CD14-positive monocyte (primary cell): ENCODE results near the gene ST3GAL5. TPM values are rescaled to one million over a fixed set of nuclear protein-coding genes. Genes with fewer than 3 reads are reported as not detected.
A peak's percentile ranks its signal among the peaks of the same experiment; 100 is the strongest.

Experiments
- DNase-seq, 3 donors: peaks; one replicate each; pipeline ENCODE4 v3.0.0-alpha.2; 2011 to 2022
- H2AFZ ChIP-seq: 2 replicates; pipeline ENCODE4 v1.6.0; 2012; ENCODE audit warnings: mild to moderate bottlenecking, low read depth, low read length, inconsistent platforms; ENCODE audit not compliant: insufficient read depth, poor library complexity, severe bottlenecking
- H3K27ac ChIP-seq, 2 donors: 1 replicate in 1 of 2; 2 replicates in 1 of 2; pipeline ENCODE4 v1.5.1; 2012 to 2013; ENCODE audit warnings: low read length in 2 of 2, control low read depth in 1 of 2, inconsistent platforms in 1 of 2, low read depth in 1 of 2, mild to moderate bottlenecking in 1 of 2
- H3K27me3 ChIP-seq, 2 donors: one replicate each; pipeline versions ENCODE4 v1.6.0 to v1.6.1; 2011 to 2013; ENCODE audit warnings: low read length in 2 of 2; ENCODE audit not compliant: control insufficient read depth in 2 of 2, insufficient read depth in 2 of 2
- H3K36me3 ChIP-seq, 2 donors: replicated peaks in 1 of 2; 1 replicate in 1 of 2; 2 replicates in 1 of 2; pipeline versions ENCODE4 v1.5.1 to v1.6.1; 2012 to 2013; ENCODE audit warnings: low read length in 2 of 2, control low read depth in 1 of 2, inconsistent platforms in 1 of 2, mild to moderate bottlenecking in 1 of 2; ENCODE audit not compliant: insufficient read depth in 2 of 2, control insufficient read depth in 1 of 2
- H3K4me1 ChIP-seq, 2 donors: 1 replicate in 1 of 2; 2 replicates in 1 of 2; pipeline versions ENCODE4 v1.5.1 to v1.6.1; 2012 to 2013; ENCODE audit warnings: low read length in 2 of 2, control low read depth in 1 of 2, inconsistent platforms in 1 of 2, mild to moderate bottlenecking in 1 of 2, moderate library complexity in 1 of 2; ENCODE audit not compliant: insufficient read depth in 2 of 2, control insufficient read depth in 1 of 2
- H3K4me2 ChIP-seq: replicated peaks from 2 replicates; pipeline ENCODE3; 2012; ENCODE audit warnings: low read length, moderate library complexity, mild to moderate bottlenecking; ENCODE audit not compliant: poor library complexity, severe bottlenecking; ENCODE audit errors: extremely low read depth
- H3K4me3 ChIP-seq, 3 experiments: fragments of 200-600 bp in 1 of 3; sonication (generic) in 1 of 3; replicated peaks in 1 of 3; 1 replicate in 2 of 3; 2 replicates in 1 of 3; pipeline ENCODE4 v1.5.1; 2011 to 2013; ENCODE audit warnings: low read length in 3 of 3, mild to moderate bottlenecking in 3 of 3, control low read depth in 2 of 3, low read depth in 2 of 3, inconsistent platforms in 1 of 3, moderate library complexity in 1 of 3
- H3K79me2 ChIP-seq: 2 replicates; pipeline ENCODE4 v1.6.0; 2012; ENCODE audit warnings: mild to moderate bottlenecking, control low read depth, inconsistent platforms, low read length, moderate library complexity; ENCODE audit not compliant: insufficient read depth
- H3K9ac ChIP-seq: 2 replicates; pipeline ENCODE4 v1.6.0; 2017; ENCODE audit warnings: low read length, mild to moderate bottlenecking; ENCODE audit not compliant: insufficient read depth, poor library complexity, severe bottlenecking
- H3K9me3 ChIP-seq, 2 donors: replicated peaks in 1 of 2; 1 replicate in 1 of 2; 2 replicates in 1 of 2; pipeline versions ENCODE4 v1.5.1 to v1.6.1; 2012 to 2013; ENCODE audit warnings: low read length in 2 of 2, control low read depth in 1 of 2; ENCODE audit not compliant: control insufficient read depth in 1 of 2, insufficient read depth in 1 of 2
- H4K20me1 ChIP-seq: 2 replicates; pipeline ENCODE4 v1.6.0; 2012; ENCODE audit warnings: mild to moderate bottlenecking, low read length, control low read depth, moderate library complexity; ENCODE audit not compliant: insufficient read depth
- H3K27ac Mint-ChIP-seq, 7 donors: one replicate each; pipeline ENCODE4 v1.8.0; 2020; ENCODE audit warnings: mild to moderate bottlenecking in 7 of 7, mixed read lengths in 7 of 7, moderate library complexity in 6 of 7, inconsistent platforms in 2 of 7
- H3K27me3 Mint-ChIP-seq, 3 donors: one replicate each; pipeline ENCODE4 v1.8.0; 2021 to 2022; ENCODE audit warnings: low read depth in 3 of 3, mild to moderate bottlenecking in 3 of 3, mixed read lengths in 3 of 3, moderate library complexity in 3 of 3, inconsistent platforms in 1 of 3
- H3K36me3 Mint-ChIP-seq, 2 donors: one replicate each; pipeline ENCODE4 v1.8.0; 2020; ENCODE audit warnings: mixed read lengths in 2 of 2, inconsistent platforms in 1 of 2, mild to moderate bottlenecking in 1 of 2
- H3K4me1 Mint-ChIP-seq: one replicate; pipeline ENCODE4 v1.8.0; 2020; ENCODE audit warnings: mild to moderate bottlenecking, mixed read lengths
- H3K4me3 Mint-ChIP-seq, 2 donors: one replicate each; pipeline ENCODE4 v1.8.0; 2020; ENCODE audit warnings: mild to moderate bottlenecking in 2 of 2, mixed read lengths in 2 of 2, moderate library complexity in 1 of 2
- H3K9me3 Mint-ChIP-seq, 7 donors: one replicate each; pipeline ENCODE4 v1.8.0; 2020 to 2022; ENCODE audit warnings: mixed read lengths in 7 of 7, mild to moderate bottlenecking in 6 of 7, moderate library complexity in 6 of 7, inconsistent platforms in 2 of 7
- CTCF ChIP-seq: fragments of 200-600 bp; IDR thresholded peaks from one replicate; pipeline ENCODE4 v1.8.0; 2022; ENCODE audit warnings: antibody characterized with exemption, mild to moderate bottlenecking
- WGBS: methylation state at CpG from one replicate; pipeline ENCODE4 v1.1.5; 2013; ENCODE audit warnings: missing lambda C conversion rate; ENCODE audit not compliant: insufficient coverage; 5-methylcytosine and 5-hydroxymethylcytosine counted together
- intact Hi-C, 2 donors: fragments of 100-400 bp; cut with micrococcal nuclease; formaldehyde crosslinking; loops; one replicate each; pipeline versions ENCODE4 v1.15.0 to v1.15.1; 2023
- polyA plus RNA-seq, 3 donors: library from polyadenylated mRNA; depleted of rRNA in 1 of 3; unstranded in 2 of 3; stranded (reverse) in 1 of 3; fragments of 300-500 nt in 2 of 3; fragments of >200 nt in 1 of 3; fragmentation: Illumina TruSeq in 2 of 3; gene quantifications; 1 replicate in 2 of 3; 2 replicates in 1 of 3; pipeline ENCODE4 v1.2.3, GENCODE V29; 2012 to 2021

ST3GAL5 gene
- polyA plus RNA-seq, 3 donors = 14.0 to 51.2 (median 19.5) TPM

DNA sequence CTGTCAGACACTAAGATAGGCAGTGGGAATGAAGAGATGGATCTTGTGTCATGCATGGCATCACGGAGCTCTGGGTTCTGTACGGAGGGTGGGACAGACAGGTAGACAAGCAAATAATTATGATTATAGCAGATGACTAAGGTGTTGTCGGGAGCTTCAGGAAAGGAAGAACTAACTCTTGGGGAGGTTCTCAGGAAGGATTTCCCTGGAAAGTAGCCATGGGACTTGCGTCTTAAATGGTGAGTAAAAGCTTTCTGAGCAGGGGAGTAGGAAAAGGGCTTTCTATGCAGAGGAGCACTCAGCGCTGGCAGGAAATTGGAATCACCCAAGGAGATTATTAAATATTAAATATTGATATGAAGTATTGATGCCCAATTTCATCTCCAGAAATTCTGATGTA lies 99.5 kb downstream of the ST3GAL5 start:
- no peak for DNase-seq
- H3K27ac ChIP-seq = no peak overlapping the region
- no peak overlapping the region for H3K9ac ChIP-seq
- H3K27me3 ChIP-seq = peaks cover 0 to 8% of the 10 kb centered on the region in 2 donors
- no peak overlapping the region for H3K4me3 ChIP-seq
- peaks cover 0 to 3% (median 0%) of the 10 kb centered on the region in 7 donors for H3K9me3 Mint-ChIP-seq
- 93% methylated on average over 4 of the region's 5 CpGs for WGBS
- no peak overlapping the region for H3K4me3 Mint-ChIP-seq
- no peaks in the 10 kb centered on the region for H3K9me3 ChIP-seq
- H3K27ac Mint-ChIP-seq = no peak overlapping the region
- H4K20me1 ChIP-seq = no peaks in the 10 kb centered on the region
- no peaks in the 10 kb centered on the region for H3K36me3 ChIP-seq
- H3K36me3 Mint-ChIP-seq = peaks cover 4 to 7% of the 10 kb centered on the region in 2 donors
- H3K79me2 ChIP-seq = no peaks in the 10 kb centered on the region
- intact Hi-C loops = no loop called here
- peaks cover 19 to 24% of the 10 kb centered on the region in 2 donors for H3K4me1 ChIP-seq
- H3K27me3 Mint-ChIP-seq = peaks cover 13 to 29% (median 23%) of the 10 kb centered on the region in 3 donors
- H3K4me2 ChIP-seq = no peak overlapping the region
- H2AFZ ChIP-seq = no peak overlapping the region
- peaks cover 33% of the 10 kb centered on the region for H3K4me1 Mint-ChIP-seq
- TF ChIP-seq CTCF = no peak

DNA sequence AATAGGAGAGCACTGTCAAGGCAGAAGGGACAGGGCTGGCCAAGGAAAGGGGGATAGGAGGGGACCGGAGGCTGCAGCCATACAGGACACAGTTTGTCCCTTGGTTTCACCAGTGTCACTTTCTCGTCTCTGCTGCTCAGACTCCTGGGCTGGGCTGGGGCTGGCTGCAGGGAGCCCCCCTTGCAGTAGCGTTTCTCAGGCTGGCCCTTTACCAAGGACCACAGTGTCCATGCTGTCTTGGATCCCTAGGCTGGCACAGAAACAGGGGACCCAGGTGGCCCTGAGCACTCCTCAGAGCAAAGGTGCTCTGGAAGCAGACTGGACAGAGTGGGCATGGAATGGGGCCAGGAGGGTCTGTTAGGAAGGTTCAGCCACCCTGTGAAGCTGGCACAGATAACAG lies 100.2 kb downstream of the ST3GAL5 start:
- Histone ChIP-seq H3K36me3 (no peaks in the 10 kb centered on the region), H3K27me3 (peaks cover 0 to 8% of the 10 kb centered on the region in 2 donors), H3K79me2 (no peaks in the 10 kb centered on the region), H3K4me2 (no peak overlapping the region), H3K9ac (no peak overlapping the region), H3K4me1 (peaks cover 19 to 24% of the 10 kb centered on the region in 2 donors), H3K4me3 (no peak overlapping the region), H3K9me3 (no peaks in the 10 kb centered on the region), H4K20me1 (no peaks in the 10 kb centered on the region), H3K27ac (no peak overlapping the region), H2AFZ (no peak overlapping the region)
- WGBS = 84% methylated on average over 3 of the region's 3 CpGs
- Mint-ChIP-seq H3K27ac (peak overlapping the region in 1 of 7 donors; percentile 41), H3K4me3 (no peak overlapping the region), H3K27me3 (peaks cover 13 to 29% (median 23%) of the 10 kb centered on the region in 3 donors), H3K36me3 (peaks cover 4 to 7% of the 10 kb centered on the region in 2 donors), H3K9me3 (peaks cover 0 to 3% (median 0%) of the 10 kb centered on the region in 7 donors), H3K4me1 (peaks cover 35% of the 10 kb centered on the region)
- TF ChIP-seq CTCF = no peak
- intact Hi-C loops = no loop called here
- no peak for DNase-seq
